Transverse colon (tissue), 4 donors: ENCODE data around the gene SNX27. TPM values are rescaled to one million over a fixed set of nuclear protein-coding genes. Genes with fewer than 3 reads are reported as not detected.

Experiments used
- DNase-seq: peaks from one replicate; pipeline ENCODE4 v3.0.0-alpha.2; 2019
- H3K27ac ChIP-seq, 4 donors: fragments of 200-600 bp; sonication (generic); 2 replicates each; pipeline ENCODE4 v1.5.1; 2016 to 2018; ENCODE audit warnings: inconsistent platforms in 4 of 4
- H3K27me3 ChIP-seq: fragments of 200-600 bp; sonication (generic); 2 replicates; pipeline ENCODE4 v1.5.1; 2017; ENCODE audit warnings: inconsistent platforms
- H3K36me3 ChIP-seq, 4 donors: fragments of 200-600 bp; sonication (generic); 2 replicates each; pipeline ENCODE4 v1.5.1; 2017 to 2019; ENCODE audit warnings: inconsistent platforms in 4 of 4
- H3K4me1 ChIP-seq, 4 donors: fragments of 200-600 bp; sonication (generic); 2 replicates each; pipeline ENCODE4 v1.5.1; 2017 to 2020; ENCODE audit warnings: inconsistent platforms in 4 of 4
- H3K4me3 ChIP-seq, 4 donors: fragments of 200-600 bp; sonication (generic); 1 replicate in 1 of 4; 2 replicates in 3 of 4; pipeline versions ENCODE4 v1.5.1 to v1.6.1; 2017 to 2019; ENCODE audit warnings: inconsistent platforms in 4 of 4
- H3K9me3 ChIP-seq, 2 donors: fragments of 200-600 bp; sonication (generic); 2 replicates each; pipeline ENCODE4 v1.5.1; 2017 to 2019; ENCODE audit warnings: inconsistent platforms in 2 of 2
- CTCF ChIP-seq, 5 experiments: fragments of 200-600 bp in 3 of 5; fragments of 450-650 bp in 2 of 5; sonication (generic) in 3 of 5; IDR thresholded peaks; 1 replicate in 2 of 5; 2 replicates in 3 of 5; pipeline ENCODE4 v1.5.1; 2016 to 2017; ENCODE audit warnings: antibody characterized with exemption in 5 of 5, inconsistent platforms in 3 of 5, mild to moderate bottlenecking in 2 of 5, moderate library complexity in 1 of 5
- EP300 ChIP-seq: sonication (generic); formaldehyde crosslinking; IDR thresholded peaks from one replicate; pipeline ENCODE4 v1.6.1; 2017; ENCODE audit warnings: antibody characterized with exemption, low read depth
- POLR2A ChIP-seq: fragments of 450-650 bp; IDR thresholded peaks from one replicate; pipeline ENCODE4 v1.6.1; 2016; ENCODE audit warnings: antibody characterized with exemption, mild to moderate bottlenecking, moderate library complexity
- POLR2AphosphoS5 ChIP-seq, 3 donors: sonication (generic); formaldehyde crosslinking; IDR thresholded peaks; one replicate each; pipeline ENCODE4 v1.6.1; 2016; ENCODE audit warnings: antibody characterized with exemption in 3 of 3
- WGBS, 2 donors: methylation state at CpG; one replicate each; pipeline ENCODE4 v1.1.5; 2018; ENCODE audit warnings: low coverage in 1 of 2; 5-methylcytosine and 5-hydroxymethylcytosine counted together
- in situ Hi-C, 4 donors: fragments of 200-750 bp; cut with MboI; loops; one replicate each; pipeline versions ENCODE4 v1.15.0 to v1.15.1; 2017; ENCODE audit warnings: low sequenced_read_pairs in 3 of 4, low pct_ligation_motif_present in 1 of 4, low pct_unique_long_range_greater_than_20kb in 1 of 4
- intact Hi-C: fragments of 100-400 bp; cut with DNase I; formaldehyde crosslinking; loops from one replicate; pipeline ENCODE4 v1.15.1; 2023; ENCODE audit warnings: low total_unique reads
- total RNA-seq, 4 donors: library from RNA; depleted of rRNA; stranded (reverse); fragments of >200 nt; gene quantifications; one replicate each; pipeline ENCODE4 v1.1.0, GENCODE V29; 2016

Gene SNX27
- total RNA-seq, 4 donors from 2014 or later: 11.5 to 37.0 (median 24.6) TPM

- H3K4me1 ChIP-seq: peaks cover 5 to 53% (median 38%) of the 10 kb centered on the region in 4 donors
- no peaks in the 10 kb centered on the region for H3K9me3 ChIP-seq
- WGBS, 2 donors: 41 to 44% methylated on average over 5 of the region's 11 CpGs
- H3K27ac ChIP-seq: no peak overlapping the region
- DNase-seq: no peak
- intact Hi-C loops (no loop called here), in situ Hi-C loops (no loop called here)
- no peak overlapping the region for H3K4me3 ChIP-seq
- TF ChIP-seq EP300 (no peak), POLR2A (no peak), POLR2AphosphoS5 (IDR thresholded peaks at IDR 0.05) (no peak), CTCF (IDR thresholded peaks at IDR 0.05) (no peak)
- H3K27me3 ChIP-seq: peaks cover 19% of the 10 kb centered on the region
- no peaks in the 10 kb centered on the region for H3K36me3 ChIP-seq
Measured at GRCh38 chr1:151716405-151716762, 104.5 kb downstream of the SNX27 start.

GRCh38 chr1:151716771-151717631 lies 105.2 kb downstream of the SNX27 start, which contains the start of gene CELF3:
Gene CELF3 (minus strand): TSS chr1:151716803. CDS start chr1:151716020, 783 bp downstream.
- in situ Hi-C loops (no loop called here), intact Hi-C loops (no loop called here)
- WGBS, 2 donors: 26 to 31% methylated on average over 17 to 26 of the region's 27 CpGs
- H3K27me3 ChIP-seq: peaks cover 19% of the 10 kb centered on the region
- no peaks in the 10 kb centered on the region for H3K36me3 ChIP-seq
- TF ChIP-seq POLR2A (no peak), POLR2AphosphoS5 (IDR thresholded peaks at IDR 0.05) (no peak), CTCF (IDR thresholded peaks at IDR 0.05) (no peak), EP300 (no peak)
- H3K4me1 ChIP-seq: peaks cover 11 to 56% (median 39%) of the 10 kb centered on the region in 4 donors
- no peak for DNase-seq
- H3K4me3 ChIP-seq: peak within 1 kb of the TSS in 1 of 4 donors; percentile 6
- H3K27ac ChIP-seq: no peak within 1 kb of the TSS
- no peaks in the 10 kb centered on the region for H3K9me3 ChIP-seq

- H3K9me3 ChIP-seq: no peaks in the 10 kb centered on the region
- no peak for DNase-seq
- in situ Hi-C loops: no loop called here
- H3K27ac ChIP-seq: no peak overlapping the region
- H3K36me3 ChIP-seq: no peaks in the 10 kb centered on the region
- H3K4me3 ChIP-seq: no peak overlapping the region
- H3K4me1 ChIP-seq: peaks cover 5 to 48% (median 31%) of the 10 kb centered on the region in 4 donors
- H3K27me3 ChIP-seq: peaks cover 19% of the 10 kb centered on the region
- intact Hi-C loops: no loop called here
- WGBS, 2 donors: 47% methylated on average over 4 of the region's 4 CpGs; no CpG with 5 or more reads in 1 of the 2 donors
- TF ChIP-seq POLR2A: no peak
- no peak for TF ChIP-seq CTCF (IDR thresholded peaks at IDR 0.05)
- no peak for TF ChIP-seq EP300
- TF ChIP-seq POLR2AphosphoS5 (IDR thresholded peaks at IDR 0.05): no peak
Measured at GRCh38 chr1:151718011-151718431, 106.2 kb downstream of the SNX27 start.

GRCh38 chr1:151718666-151719065 lies 106.8 kb downstream of the SNX27 start:
- 90% methylated on average over 4 of the region's 4 CpGs; no CpG with 5 or more reads in 1 of the 2 donors for WGBS, 2 donors
- H3K27me3 ChIP-seq: peaks cover 19% of the 10 kb centered on the region
- TF ChIP-seq POLR2A: no peak
- no peak for TF ChIP-seq POLR2AphosphoS5 (IDR thresholded peaks at IDR 0.05)
- TF ChIP-seq EP300: no peak
- TF ChIP-seq CTCF (IDR thresholded peaks at IDR 0.05): no peak

More at GRCh38 chr1:151718666-151719065, 106.8 kb downstream of the SNX27 start:
- DNase-seq: no peak
- no peak overlapping the region for H3K27ac ChIP-seq
- H3K36me3 ChIP-seq: no peaks in the 10 kb centered on the region
- intact Hi-C loops: no loop called here
- no peaks in the 10 kb centered on the region for H3K9me3 ChIP-seq
- H3K4me1 ChIP-seq: peaks cover 5 to 42% (median 26%) of the 10 kb centered on the region in 4 donors
- in situ Hi-C loops: no loop called here
- no peak overlapping the region for H3K4me3 ChIP-seq
